SK-N-SH (cell line): ENCODE measurements around the gene MYL12A. TPM values are rescaled to one million over a fixed set of nuclear protein-coding genes. Genes with fewer than 3 reads are reported as not detected.
"Not testable (repeated sequence)": the region's sequence is repeated elsewhere in the genome, so short reads cannot be mapped to it uniquely, and the experiment has no call there.

Experiments
- CTCF ChIA-PET: fragments of 300-600, 350-600 bp; formaldehyde crosslinking; extraction: SDS; loops from one replicate; lab custom pipeline; 2021; lab: Yijun Ruan, JAX
- POLR2A ChIA-PET: fragments of 350-600 bp; sonication (Branson Sonifier 250); formaldehyde crosslinking; extraction: SDS; loops from one replicate; lab custom pipeline; 2020; ENCODE audit warnings: antibody characterized with exemption, inconsistent platforms; lab: Yijun Ruan, JAX
- DNase-seq: peaks from one replicate; pipeline ENCODE4 v3.0.0; 2012
- H2AFZ ChIP-seq: fragments of 200-600 bp; sonication (generic); 2 replicates; pipeline ENCODE4 v1.8.1; 2016; ENCODE audit warnings: antibody characterized with exemption, mild to moderate bottlenecking, low read depth
- H3F3A ChIP-seq: fragments of 200-600 bp; sonication (generic); replicated peaks from 2 replicates; pipeline ENCODE3; 2016; ENCODE audit warnings: antibody characterized with exemption, mild to moderate bottlenecking; ENCODE audit not compliant: insufficient read depth
- H3K27ac ChIP-seq, 2 experiments: fragments of 200-500 bp in 1 of 2; fragments of 200-600 bp in 1 of 2; sonication (Bioruptor generic) in 1 of 2; sonication (generic), shearing (Covaris generic) in 1 of 2; 2 replicates each; pipeline versions ENCODE4 v1.5.1 to v1.6.1; 2014 to 2016; ENCODE audit warnings: low read depth in 2 of 2, inconsistent platforms in 1 of 2, low read length in 1 of 2, mild to moderate bottlenecking in 1 of 2, mixed read lengths in 1 of 2
- H3K27me3 ChIP-seq: fragments of 200-600 bp; sonication (generic), shearing (Covaris generic); 2 replicates; pipeline ENCODE4 v1.6.1; 2016; ENCODE audit warnings: mixed run types; ENCODE audit not compliant: insufficient read depth
- H3K36me3 ChIP-seq, 2 experiments: fragments of 200-500 bp in 1 of 2; fragments of 200-600 bp in 1 of 2; sonication (Bioruptor generic) in 1 of 2; sonication (generic) in 1 of 2; replicated peaks in 1 of 2; 2 replicates each; pipeline versions ENCODE3 to v1.5.1; 2014 to 2016; ENCODE audit warnings: low read length in 1 of 2, mild to moderate bottlenecking in 1 of 2; ENCODE audit not compliant: insufficient read depth in 2 of 2, control insufficient read depth in 1 of 2
- H3K4me1 ChIP-seq, 2 experiments: fragments of 200-500 bp in 1 of 2; fragments of 200-600 bp in 1 of 2; sonication (Bioruptor generic) in 1 of 2; sonication (generic), shearing (Covaris generic) in 1 of 2; 2 replicates each; pipeline versions ENCODE4 v1.5.1 to v1.6.1; 2014 to 2016; ENCODE audit warnings: low read depth in 1 of 2, low read length in 1 of 2, mixed run types in 1 of 2; ENCODE audit not compliant: insufficient read depth in 2 of 2, control insufficient read depth in 1 of 2
- H3K4me2 ChIP-seq: fragments of 200-600 bp; sonication (generic), shearing (Covaris generic); 2 replicates; pipeline ENCODE4 v1.6.1; 2017; ENCODE audit warnings: mixed run types
- H3K4me3 ChIP-seq, 2 experiments: fragments of 200-500 bp in 1 of 2; fragments of 200-600 bp in 1 of 2; sonication (Bioruptor generic) in 1 of 2; sonication (generic), shearing (Covaris generic) in 1 of 2; 2 replicates each; pipeline versions ENCODE4 v1.5.1 to v1.8.1; 2014 to 2016; ENCODE audit warnings: low read depth in 2 of 2, inconsistent platforms in 1 of 2, low read length in 1 of 2, mild to moderate bottlenecking in 1 of 2, mixed read lengths in 1 of 2, moderate library complexity in 1 of 2
- H3K79me2 ChIP-seq: fragments of 200-600 bp; sonication (generic); 2 replicates; pipeline ENCODE4 v1.8.1; 2017; ENCODE audit warnings: mild to moderate bottlenecking; ENCODE audit not compliant: insufficient read depth
- H3K9ac ChIP-seq: fragments of 200-600 bp; sonication (generic); 2 replicates; pipeline ENCODE4 v1.6.1; 2017; ENCODE audit warnings: mixed run types
- H3K9me2 ChIP-seq: fragments of 200-600 bp; sonication (generic); 2 replicates; pipeline ENCODE4 v1.6.1; 2017; ENCODE audit warnings: mixed run types
- H3K9me3 ChIP-seq: fragments of 200-600 bp; sonication (generic); 2 replicates; pipeline ENCODE4 v1.6.1; 2017; ENCODE audit warnings: mixed run types, mild to moderate bottlenecking, moderate library complexity
- H4K20me1 ChIP-seq: fragments of 200-600 bp; sonication (generic); 2 replicates; pipeline ENCODE4 v1.6.1; 2017; ENCODE audit warnings: mild to moderate bottlenecking, mixed run types; ENCODE audit not compliant: insufficient read depth
- ELF1 ChIP-seq: IDR thresholded peaks from 2 replicates; pipeline ENCODE4 v1.4.0; 2012
- MXI1 ChIP-seq: IDR thresholded peaks from 2 replicates; pipeline ENCODE4 v1.6.1; 2012; ENCODE audit warnings: mild to moderate bottlenecking, low read depth, low read length, improper control_type of control experiment
- NRF1 ChIP-seq: IDR thresholded peaks from 2 replicates; pipeline ENCODE4 v1.6.1; 2012; ENCODE audit warnings: low read depth, mild to moderate bottlenecking, low read length
- REST ChIP-seq: IDR thresholded peaks from 2 replicates; pipeline ENCODE4 v1.6.1; 2012; ENCODE audit warnings: mild to moderate bottlenecking, low read depth, low read length, moderate library complexity
- USF1 ChIP-seq: IDR thresholded peaks from 2 replicates; pipeline ENCODE4 v1.4.0; 2012; ENCODE audit warnings: low read depth, borderline replicate concordance
- WGBS: methylation state at CpG from one replicate; pipeline ENCODE4 v1.1.6; 2017; ENCODE audit warnings: low lambda C conversion rate; 5-methylcytosine and 5-hydroxymethylcytosine counted together
- polyA plus RNA-seq, 3 experiments: library from polyadenylated mRNA; depleted of rRNA; stranded (reverse); fragments of >200 nt; gene quantifications; 2 replicates each; pipeline ENCODE4 v1.2.3, GENCODE V29; 2012

MYL12A gene
- polyA plus RNA-seq, 1 of the 3 experiments (the other 2 are of a cell fraction): 448 TPM

GRCh38 chr18:3273042-3273441 lies 25.4 kb downstream of the MYL12A start:
- no peaks in the 10 kb centered on the region for H3K9me3 ChIP-seq
- no peak for TF ChIP-seq REST
- no peak for TF ChIP-seq MXI1
- TF ChIP-seq USF1: no peak
- TF ChIP-seq ELF1: no peak
- no peak for TF ChIP-seq NRF1
- TF ChIP-seq, all 33 proteins: peak for 0
- Histone ChIP-seq H3K4me3 (no peak overlapping the region), H3K27ac (no peak overlapping the region), H3K27me3 (no peaks in the 10 kb centered on the region), H2AFZ (no peak overlapping the region), H3K9ac (no peak overlapping the region), H4K20me1 (peaks cover 72% of the 10 kb centered on the region), H3K79me2 (peaks cover 87% of the 10 kb centered on the region), H3K36me3 (peaks cover 52 to 59% of the 10 kb centered on the region in 2 experiments), H3K4me1 (peaks cover 4 to 14% of the 10 kb centered on the region in 2 experiments; a peak in 2 of 4 replicates), H3K9me2 (no peaks in the 10 kb centered on the region), H3K4me2 (no peak overlapping the region), H3F3A (peaks cover 41% of the 10 kb centered on the region)
- ChIA-PET POLR2A (no interaction called here), CTCF (interaction anchor here (0.8 kb wide), 1 partner anchor 393 kb away, joined by 3 read pairs; no protein-coding TSS in a partner anchor)
- 65% methylated on average over 3 of the region's 3 CpGs for WGBS
- no peak for DNase-seq

- H3K4me3 ChIP-seq, H3K4me2 ChIP-seq, H3K9ac ChIP-seq, POLR2A ChIA-PET, H3K4me1 ChIP-seq, H3K9me2 ChIP-seq, H3K27me3 ChIP-seq, DNase-seq, H3K9me3 ChIP-seq, H2AFZ ChIP-seq: not testable (repeated sequence)
- peaks cover 25% of the 10 kb centered on the region for H4K20me1 ChIP-seq
- peaks cover 63 to 67% of the 10 kb centered on the region in 2 experiments for H3K36me3 ChIP-seq
- CTCF ChIA-PET: interaction anchor here (0.6 to 13.0 kb wide), 4 partner anchors 76 to 717 kb away, joined by 3 to 233 read pairs (median 3); no protein-coding TSS in a partner anchor
- H3K79me2 ChIP-seq: peaks cover 40% of the 10 kb centered on the region
- H3F3A ChIP-seq: peaks cover 50% of the 10 kb centered on the region
- WGBS: 96% methylated on average over 7 of the region's 7 CpGs
- 0 out of 4 replicates have a peak overlapping the region, but pooled peaks of 1 of the 2 experiments have one; percentile 4 for H3K27ac ChIP-seq
These were observed 30.1 kb downstream of the MYL12A start for GRCh38 chr18:3277643-3278213.
